RCC 7860 (cell line): ENCODE results near the gene NKD1.

Experiments
- DNase-seq: peaks from one replicate; pipeline ENCODE4 v3.0.0-alpha.2; 2015; ENCODE audit warnings: low spot score
- FAIRE-seq: peaks from 2 replicates; lab custom pipeline; 2012; peaks lifted over from hg19 to GRCh38; lab: Jason Lieb, UNC

The NKD1 gene

GRCh38 chr16:50683689-50684374 is 135.6 kb downstream of the NKD1 start:
- no peak for DNase-seq
- FAIRE-seq, result no peak

DNA sequence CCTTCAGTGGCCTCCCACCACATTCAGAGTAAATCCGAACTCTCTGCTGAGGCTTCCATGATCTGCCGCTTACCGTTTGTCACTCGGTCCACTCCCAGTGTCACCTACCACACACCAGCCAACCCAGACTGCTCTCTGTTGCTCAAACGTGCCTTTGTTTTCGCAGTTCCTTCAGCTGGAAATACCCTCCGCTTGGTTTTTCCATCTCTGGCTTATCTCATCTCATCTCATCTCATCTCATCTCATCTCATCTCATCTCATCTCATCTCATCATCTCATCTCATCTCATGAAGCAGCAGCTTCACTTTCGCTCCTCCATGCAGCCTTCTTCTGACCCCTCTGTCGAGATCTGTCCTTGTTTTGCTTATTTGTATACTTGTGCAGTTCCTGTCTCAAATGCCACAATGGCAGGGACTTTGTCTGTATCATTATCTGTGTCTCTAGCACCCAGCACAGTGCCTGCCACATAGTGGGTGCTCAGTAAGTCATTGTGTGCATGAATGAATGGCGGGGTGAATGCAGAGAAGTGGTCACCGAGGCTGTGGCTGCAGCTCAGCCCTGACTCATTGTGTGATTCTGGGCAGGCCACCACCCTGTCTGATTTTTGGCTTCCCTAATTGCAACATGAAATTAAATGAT is 136.7 kb downstream of the NKD1 start:
- DNase-seq, result no peak
- FAIRE-seq, result no peak

DNA sequence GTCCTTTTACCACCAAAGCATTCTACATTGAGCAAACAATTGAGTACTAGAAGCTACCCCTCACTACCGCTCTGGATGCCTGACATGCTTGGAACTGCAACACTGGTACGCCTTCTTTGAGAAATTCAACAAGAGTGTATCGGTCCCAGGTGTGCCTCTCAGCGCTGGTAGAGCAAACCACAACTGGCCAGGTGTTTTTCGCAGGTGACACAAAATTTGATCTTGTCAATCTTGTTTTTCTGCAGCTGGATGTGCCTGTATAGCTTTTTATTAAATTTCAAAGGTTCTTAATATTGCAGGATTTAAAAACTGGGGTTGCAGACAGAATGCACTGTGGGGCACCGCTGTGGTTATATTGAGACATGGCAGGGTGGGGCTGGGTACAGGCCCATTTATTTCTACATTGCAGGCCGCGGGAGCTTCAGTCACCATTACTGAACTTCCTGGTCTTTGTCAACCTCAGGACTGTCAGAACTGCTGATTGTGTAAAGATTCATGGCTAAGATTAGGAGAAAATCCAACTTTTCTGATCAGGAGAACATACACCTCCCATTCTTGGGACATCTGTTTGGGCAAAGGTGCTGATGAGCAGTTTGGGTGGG is 137.4 kb downstream of the NKD1 start:
- no peak for DNase-seq
- FAIRE-seq, result no peak

GRCh38 chr16:50688083-50688482 is 139.9 kb downstream of the NKD1 start:
- no peak for FAIRE-seq
- DNase-seq, result no peak

GRCh38 chr16:50688867-50689266 is 140.7 kb downstream of the NKD1 start:
- no peak for DNase-seq
- FAIRE-seq, result no peak

- FAIRE-seq (no peak), DNase-seq (no peak)
Observed at GRCh38 chr16:50690177-50690576, 142.0 kb downstream of the NKD1 start.

GRCh38 chr16:50692644-50692998 is 144.4 kb downstream of the NKD1 start:
- FAIRE-seq, result no peak
- no peak for DNase-seq

DNA sequence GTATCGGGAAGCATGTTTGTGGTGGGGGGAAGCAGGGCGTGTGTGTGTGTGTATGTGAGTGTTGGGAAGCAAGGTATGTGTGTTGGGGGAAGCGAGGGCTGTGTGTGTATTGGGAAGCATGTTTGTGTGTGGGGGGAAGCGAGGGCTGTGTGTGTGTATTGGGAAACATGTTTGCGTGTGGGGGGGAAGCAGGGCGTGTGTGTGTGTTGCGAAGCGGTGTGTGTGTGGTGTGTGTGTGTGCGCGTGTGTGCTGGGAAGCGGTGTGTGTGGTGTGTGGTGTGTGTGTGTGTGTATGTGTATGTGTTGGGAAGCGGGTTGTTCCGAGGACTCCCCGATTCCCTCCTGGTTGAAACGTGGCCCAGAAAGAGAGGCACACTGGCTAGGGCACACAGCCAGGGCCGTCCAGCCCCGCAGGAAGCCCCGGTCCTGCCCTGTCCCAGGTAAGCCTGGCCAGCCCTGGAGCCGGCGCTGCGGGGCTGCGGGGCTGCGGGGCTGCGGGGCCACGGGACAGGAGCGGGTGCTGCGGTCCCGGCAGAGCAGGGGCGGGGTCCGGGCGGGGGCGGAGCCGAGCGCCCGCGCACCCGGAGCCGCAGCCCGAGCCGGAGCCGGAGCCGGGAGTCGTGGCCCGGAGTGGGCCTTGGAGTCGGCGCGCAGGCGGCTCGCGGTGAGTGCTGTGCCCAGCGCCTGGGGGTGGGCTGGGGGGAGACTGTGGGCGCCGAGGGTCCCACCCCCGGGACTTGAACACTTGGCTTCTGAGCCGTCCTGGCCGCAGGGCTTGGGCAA is 145.0 kb downstream of the NKD1 start, which contains the start of gene NOD2:
TSS of gene NOD2 (plus strand) at position 608 of the 783 bp plus-strand sequence. CDS start 5,890 bp downstream, outside the sequence.
- no peak for FAIRE-seq
- no peak for DNase-seq

GRCh38 chr16:50694206-50694605 is 146.0 kb downstream of the NKD1 start:
- DNase-seq, result no peak
- no peak for FAIRE-seq

- DNase-seq (no peak), FAIRE-seq (no peak)
Observed at GRCh38 chr16:50695017-50696000, 147.1 kb downstream of the NKD1 start.

GRCh38 chr16:50696126-50696525 is 147.9 kb downstream of the NKD1 start:
- FAIRE-seq, result no peak
- DNase-seq, result no peak

DNA sequence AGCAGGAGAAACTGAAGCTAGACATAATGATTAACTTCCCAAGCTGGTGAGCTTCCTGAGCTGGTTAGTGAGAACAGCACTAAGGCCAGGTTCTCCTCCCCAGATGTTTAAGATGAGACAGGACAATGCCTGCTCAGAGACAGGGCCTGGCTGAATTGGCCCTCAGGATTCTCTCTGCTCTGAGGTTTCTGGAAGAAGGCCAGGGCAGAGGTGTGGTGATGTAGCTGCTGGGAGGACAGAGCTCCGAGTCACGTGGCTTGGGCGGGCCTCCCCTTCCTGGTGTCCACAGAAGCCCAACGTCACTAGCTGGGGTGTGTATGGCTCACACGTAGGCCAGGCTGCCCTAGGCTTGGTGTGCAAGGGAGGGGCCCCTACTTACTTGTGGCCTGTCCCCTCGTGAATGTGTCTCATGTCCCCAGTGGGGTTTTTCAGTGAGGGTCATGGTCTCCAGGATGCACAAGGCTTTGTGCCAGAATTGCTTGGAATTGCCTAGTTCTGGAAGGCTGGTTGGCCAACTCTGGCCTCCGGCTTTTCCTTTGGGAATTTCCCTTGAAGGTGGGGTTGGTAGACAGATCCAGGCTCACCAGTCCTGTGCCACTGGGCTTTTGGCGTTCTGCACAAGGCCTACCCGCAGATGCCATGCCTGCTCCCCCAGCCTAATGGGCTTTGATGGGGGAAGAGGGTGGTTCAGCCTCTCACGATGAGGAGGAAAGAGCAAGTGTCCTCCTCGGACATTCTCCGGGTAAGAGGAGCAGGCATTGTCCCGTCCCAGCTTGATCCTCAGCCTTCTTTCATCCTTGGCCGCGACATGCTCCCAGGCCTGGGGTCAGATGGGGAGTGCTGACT is 148.6 kb downstream of the NKD1 start:
- FAIRE-seq (no peak), DNase-seq (peak; percentile 37)

DNA sequence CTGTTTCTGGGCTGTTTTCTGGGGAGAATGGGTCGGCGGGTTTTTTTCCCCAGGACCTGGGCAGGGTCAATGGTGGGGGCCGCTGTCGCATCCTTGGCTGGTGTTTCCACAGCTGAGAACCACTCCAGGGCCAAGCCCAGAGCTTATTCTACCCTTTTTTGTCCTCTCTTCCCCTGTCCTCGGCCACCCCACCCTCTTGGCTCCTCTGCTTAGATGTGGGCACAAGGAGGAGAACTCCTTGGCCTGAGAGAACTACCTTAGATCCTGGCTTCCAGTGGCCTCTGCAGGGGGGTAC is 149.2 kb downstream of the NKD1 start:
- no peak for DNase-seq
- no peak for FAIRE-seq

GRCh38 chr16:50697881-50698767 is 149.9 kb downstream of the NKD1 start:
- no peak for DNase-seq
- FAIRE-seq, result no peak
